Lung (tissue), 12 donors: Measurements from ENCODE around the gene SEMA4B. TPM values are rescaled to one million over a fixed set of nuclear protein-coding genes. Genes with fewer than 3 reads are reported as not detected.

ENCODE experiments used
- ATAC-seq: fragments of 200-7000 bp; cut with Tn5 transposase; one replicate; pipeline ENCODE4 v1.9.1; 2020; ENCODE audit warnings: moderate number of reproducible peaks; ENCODE audit not compliant: insufficient read depth, low FRiP score
- DNase-seq, 3 donors: peaks; one replicate each; pipeline ENCODE4 v3.0.0-alpha.2; 2013 to 2017
- H3K27ac ChIP-seq, 2 donors: one replicate each; pipeline ENCODE4 v1.5.1; 2013; ENCODE audit warnings: mild to moderate bottlenecking in 2 of 2, moderate library complexity in 2 of 2, control low read depth in 1 of 2, inconsistent platforms in 1 of 2, low read depth in 1 of 2, low read length in 1 of 2
- H3K27me3 ChIP-seq, 3 donors: one replicate each; pipeline ENCODE4 v1.5.1; 2013; ENCODE audit warnings: low read length in 2 of 3; ENCODE audit not compliant: control insufficient read depth in 3 of 3, insufficient read depth in 3 of 3
- H3K36me3 ChIP-seq, 4 donors: one replicate each; pipeline ENCODE4 v1.5.1; 2013; ENCODE audit warnings: low read length in 4 of 4, mild to moderate bottlenecking in 1 of 4, moderate library complexity in 1 of 4; ENCODE audit not compliant: control insufficient read depth in 4 of 4, insufficient read depth in 4 of 4
- H3K4me1 ChIP-seq, 5 donors: one replicate each; pipeline ENCODE4 v1.5.1; 2013; ENCODE audit warnings: low read length in 5 of 5, mild to moderate bottlenecking in 2 of 5, moderate library complexity in 1 of 5; ENCODE audit not compliant: control insufficient read depth in 5 of 5, insufficient read depth in 5 of 5
- H3K4me3 ChIP-seq: one replicate; pipeline ENCODE4 v1.5.1; 2013; ENCODE audit warnings: mild to moderate bottlenecking, control low read depth, moderate library complexity
- H3K9ac ChIP-seq, 2 donors: one replicate each; pipeline ENCODE4 v1.5.1; 2013; ENCODE audit warnings: low read length in 2 of 2, control low read depth in 1 of 2; ENCODE audit not compliant: insufficient read depth in 1 of 2
- H3K9me3 ChIP-seq, 4 donors: one replicate each; pipeline ENCODE4 v1.5.1; 2013; ENCODE audit warnings: low read length in 3 of 4, mild to moderate bottlenecking in 1 of 4, moderate library complexity in 1 of 4; ENCODE audit not compliant: control insufficient read depth in 4 of 4, insufficient read depth in 3 of 4
- WGBS, 2 donors: extraction: QIAGEN DNeasy Blood & Tissue Kit; methylation state at CpG; one replicate each; pipeline ENCODE4 v1.1.7; 2013; 5-methylcytosine and 5-hydroxymethylcytosine counted together
- polyA plus RNA-seq, 2 donors: library from polyadenylated mRNA; stranded (reverse); fragments of 200-250 nt; gene quantifications; one replicate each; pipeline ENCODE4 v1.2.1, GENCODE V29; 2013
- total RNA-seq, 2 donors: library from RNA; depleted of rRNA in 1 of 2; stranded (reverse); fragments of >200 nt in 1 of 2; gene quantifications; one replicate each; pipeline ENCODE4 v1.2.1, GENCODE V29; 2014 to 2021
- TF ChIP-seq, protein P1 (sequence below): IDR thresholded peaks from 2 replicates; pipeline ENCODE4 v1.5.1; 2012; ENCODE audit warnings: mild to moderate bottlenecking; ENCODE audit errors: control extremely low read depth, extremely low read depth
- donor health status: control.
- donor health status: control.
- donor health status: Bipolar disorder and iron deficiency.
- donor health status: healthy.
- donor health status: DM: yes; HTN: yes; CAD: no.

SEMA4B gene
- total and polyA plus RNA-seq, 4 donors, result 24.0 to 87.5 (median 69.8) TPM

GRCh38 chr15:90194655-90195054 is 6.5 kb upstream of the SEMA4B start:
- Histone ChIP-seq H3K4me3 (no peak overlapping the region), H3K36me3 (no peaks in the 10 kb centered on the region), H3K9ac (no peak overlapping the region), H3K27ac (no peak overlapping the region), H3K4me1 (peaks cover 0 to 28% (median 23%) of the 10 kb centered on the region in 5 donors), H3K9me3 (no peaks in the 10 kb centered on the region), H3K27me3 (no peaks in the 10 kb centered on the region)
- DNase-seq, result no peak
- TF ChIP-seq, protein P1, sequence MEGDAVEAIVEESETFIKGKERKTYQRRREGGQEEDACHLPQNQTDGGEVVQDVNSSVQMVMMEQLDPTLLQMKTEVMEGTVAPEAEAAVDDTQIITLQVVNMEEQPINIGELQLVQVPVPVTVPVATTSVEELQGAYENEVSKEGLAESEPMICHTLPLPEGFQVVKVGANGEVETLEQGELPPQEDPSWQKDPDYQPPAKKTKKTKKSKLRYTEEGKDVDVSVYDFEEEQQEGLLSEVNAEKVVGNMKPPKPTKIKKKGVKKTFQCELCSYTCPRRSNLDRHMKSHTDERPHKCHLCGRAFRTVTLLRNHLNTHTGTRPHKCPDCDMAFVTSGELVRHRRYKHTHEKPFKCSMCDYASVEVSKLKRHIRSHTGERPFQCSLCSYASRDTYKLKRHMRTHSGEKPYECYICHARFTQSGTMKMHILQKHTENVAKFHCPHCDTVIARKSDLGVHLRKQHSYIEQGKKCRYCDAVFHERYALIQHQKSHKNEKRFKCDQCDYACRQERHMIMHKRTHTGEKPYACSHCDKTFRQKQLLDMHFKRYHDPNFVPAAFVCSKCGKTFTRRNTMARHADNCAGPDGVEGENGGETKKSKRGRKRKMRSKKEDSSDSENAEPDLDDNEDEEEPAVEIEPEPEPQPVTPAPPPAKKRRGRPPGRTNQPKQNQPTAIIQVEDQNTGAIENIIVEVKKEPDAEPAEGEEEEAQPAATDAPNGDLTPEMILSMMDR, result no peak
- ATAC-seq, result no peak
- 79 to 91% methylated on average over 2 of the region's 2 CpGs for WGBS, 2 donors

DNA sequence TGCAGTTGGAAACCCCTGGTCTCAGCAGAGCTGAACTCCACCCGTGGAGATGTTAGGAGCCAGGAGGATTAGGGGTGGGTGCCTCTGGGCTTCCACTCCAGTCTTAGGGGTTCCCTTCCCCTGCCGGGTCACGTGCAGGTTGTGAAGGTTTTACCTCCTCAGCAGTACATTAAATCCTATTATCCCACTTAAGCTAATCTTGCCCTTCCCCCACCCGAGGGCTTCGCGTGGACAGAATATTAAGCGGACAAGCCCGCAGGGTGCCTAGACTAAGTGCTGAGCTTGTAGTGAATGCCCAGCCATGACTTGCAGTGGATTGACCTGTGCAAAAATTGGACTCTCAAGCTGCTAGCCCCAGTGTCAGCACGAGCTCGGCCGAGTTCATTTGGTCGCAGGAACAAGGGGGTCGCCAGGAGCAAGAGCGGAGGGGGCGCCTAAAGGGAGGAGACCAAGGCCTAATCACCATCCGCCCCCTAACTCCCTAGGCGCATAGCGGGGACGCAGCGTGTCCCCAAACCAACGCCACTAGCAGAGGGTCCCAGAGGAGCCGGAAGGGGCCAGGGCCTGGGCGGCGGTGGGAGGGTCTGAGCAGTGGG is 498 bp upstream of the SEMA4B start:
- peaks cover 0 to 23% (median 7%) of the 10 kb centered on the region in 5 donors for H3K4me1 ChIP-seq
- ATAC-seq (no peak), DNase-seq (no peak)
- H3K27ac ChIP-seq, result peak overlapping the region; percentile 11 to 29
- no peaks in the 10 kb centered on the region for H3K9me3 ChIP-seq
- H3K4me3 ChIP-seq, result peak overlapping the region; percentile 76
- peaks cover 0 to 2% (median 0%) of the 10 kb centered on the region in 4 donors for H3K36me3 ChIP-seq
- H3K9ac ChIP-seq, result no peak overlapping the region
- TF ChIP-seq, protein P1, result no peak
- 12 to 14% methylated on average over 22 to 24 of the region's 24 CpGs for WGBS, 2 donors
- no peaks in the 10 kb centered on the region for H3K27me3 ChIP-seq

DNA sequence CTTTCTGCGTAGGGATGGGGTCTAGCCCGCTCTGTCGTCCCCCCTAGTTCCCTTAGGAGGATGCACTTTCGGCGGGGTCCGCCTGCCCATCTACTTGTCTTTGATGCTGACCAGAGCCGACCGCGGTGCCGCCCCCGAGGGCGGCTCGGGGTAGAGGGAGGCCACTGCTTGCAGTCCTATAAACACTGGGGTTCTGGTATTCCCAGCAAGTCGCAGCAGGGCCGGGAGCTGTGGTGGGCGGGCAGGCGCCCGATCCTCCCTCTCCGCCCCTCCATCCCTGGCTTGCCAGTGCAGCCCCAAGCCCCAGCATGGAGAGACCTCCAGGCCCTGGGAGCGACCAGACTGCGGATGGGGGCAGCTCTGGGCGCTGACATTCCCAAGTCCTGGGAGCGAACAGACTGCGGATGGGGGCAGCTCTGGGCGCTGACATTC is 830 bp downstream of the SEMA4B start:
- H3K9me3 ChIP-seq, result no peaks in the 10 kb centered on the region
- H3K36me3 ChIP-seq, result peaks cover 0 to 8% (median 0%) of the 10 kb centered on the region in 4 donors
- H3K27ac ChIP-seq, result peak overlapping the region in 1 of 2 donors; percentile 59
- WGBS, 2 donors, result 12 to 17% methylated on average over 20 to 25 of the region's 25 CpGs
- H3K9ac ChIP-seq, result peak overlapping the region in 1 of 2 donors; percentile 44
- H3K27me3 ChIP-seq, result no peaks in the 10 kb centered on the region
- ATAC-seq, result no peak
- peak overlapping the region; percentile 76 for H3K4me3 ChIP-seq
- TF ChIP-seq, protein P1, result no peak
- peak in 2 of 3 donors; percentile 18 to 27 for DNase-seq
- H3K4me1 ChIP-seq, result peaks cover 0 to 23% (median 7%) of the 10 kb centered on the region in 5 donors
